Measurements from ENCODE around the gene ATP1B3.

- TF ChIP-seq SMC3 (conservative IDR thresholded peaks at IDR 0.05; ENCODE audit: insufficient read depth, low read depth, low read length) (no peak), BRD4 (IDR thresholded peaks at IDR 0.05) (no peak), MCM2 (IDR thresholded peaks at IDR 0.05; ENCODE audit: low read depth) (no peak), CTCF (IDR thresholded peaks at IDR 0.05 in 2 of 3, conservative IDR thresholded peaks at IDR 0.05 in 1 of 3; ENCODE audit: insufficient read depth in 2 of 3, low read depth in 1 of 3, low read length in 3 of 3) (no peak), KAT7 (CRISPR knock-in tag; IDR thresholded peaks at IDR 0.05; ENCODE audit: borderline replicate concordance) (no peak), ELF1 (tag; IDR thresholded peaks at IDR 0.05) (no peak), NCOA2 (IDR thresholded peaks at IDR 0.05; ENCODE audit: partially characterized antibody in 2 of 2) (no peak), EGR1 (conservative IDR thresholded peaks at IDR 0.05) (no peak), ZBED1 (IDR thresholded peaks at IDR 0.05) (no peak), RERE (CRISPR knock-in tag; IDR thresholded peaks at IDR 0.05; ENCODE audit: borderline replicate concordance) (no peak), FOXA1 (IDR thresholded peaks at IDR 0.05; ENCODE audit: borderline replicate concordance) (no peak)
Measured at GRCh38 chr3:141858312-141858711, 18.1 kb upstream of the ATP1B3 start.
